Tibial nerve (tissue), 3 donors: ENCODE data around the gene RGS18.

Source experiments
- CTCF ChIP-seq, 5 experiments: fragments of 200-600 bp in 3 of 5; fragments of 450-650 bp in 2 of 5; sonication (generic) in 3 of 5; IDR thresholded peaks; one replicate each; pipeline ENCODE4 v1.5.1; 2016 to 2019; ENCODE audit warnings: antibody characterized with exemption in 5 of 5, mild to moderate bottlenecking in 3 of 5, moderate library complexity in 2 of 5
- POLR2A ChIP-seq, 2 donors: fragments of 450-650 bp; IDR thresholded peaks; one replicate each; pipeline ENCODE4 v1.6.1; 2017; ENCODE audit warnings: antibody characterized with exemption in 2 of 2, mild to moderate bottlenecking in 2 of 2, moderate library complexity in 2 of 2

GRCh38 chr1:192183788-192184187, 25.5 kb downstream of the RGS18 start:
- TF ChIP-seq CTCF (IDR thresholded peaks at IDR 0.05) (no peak), POLR2A (IDR thresholded peaks at IDR 0.05) (no peak)
